NCI-H1436 treated with DMSO at 0.1 percent for 48 hours (cell line): ENCODE data around the gene SLC6A9.

Source experiments
- DNase-seq: peaks from one replicate; lab custom pipeline; 2025; lab: John Stamatoyannopoulos, UW

Gene SLC6A9

DNA sequence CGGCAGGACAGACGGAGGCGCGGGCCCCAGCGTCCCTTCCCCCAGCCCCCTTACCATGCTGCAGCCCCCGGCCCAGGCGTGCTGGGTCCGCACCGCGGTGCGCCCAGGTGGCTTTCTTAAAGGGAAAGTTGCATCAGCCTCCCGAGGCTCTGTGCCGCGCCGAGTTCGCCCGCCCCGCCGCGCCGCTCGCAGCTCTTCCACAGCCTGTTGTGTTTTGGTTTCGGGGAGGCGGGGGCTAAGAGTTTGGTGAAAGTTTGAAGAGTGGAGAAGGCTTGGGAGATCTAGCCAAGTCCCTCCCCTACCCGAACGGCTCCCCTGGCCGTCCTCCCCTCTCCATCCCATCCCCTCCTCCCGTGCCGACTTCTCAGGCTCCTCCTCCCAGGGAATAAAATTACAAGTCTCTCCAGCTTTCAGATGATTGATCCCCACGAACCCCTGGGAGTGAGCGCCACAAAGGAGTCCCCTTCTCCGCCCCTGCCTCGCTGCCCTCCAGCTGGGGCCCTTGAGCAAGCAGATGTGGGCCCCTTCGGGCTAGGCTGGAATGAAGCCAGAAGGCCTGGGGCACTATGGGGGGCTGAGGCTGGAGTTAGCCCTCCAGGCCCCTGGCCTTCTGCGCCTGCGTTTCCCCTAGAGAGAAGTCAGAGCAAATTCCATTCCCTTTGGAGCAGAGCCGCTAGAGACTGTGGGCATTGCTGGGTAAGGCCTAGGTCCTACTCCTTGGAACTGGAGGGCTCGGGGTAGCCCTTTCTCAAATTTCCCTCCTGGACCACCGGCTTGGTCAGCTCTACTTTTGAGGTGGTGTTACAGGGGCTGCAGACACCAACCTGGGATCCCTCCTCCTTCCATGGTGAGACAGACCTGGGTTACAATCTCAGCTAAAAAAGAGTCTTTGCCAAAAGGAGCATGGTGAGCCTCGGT is at the start of gene SLC6A9:
TSS of gene SLC6A9 (minus strand) at position 211 of the 918 bp plus-strand sequence. CDS start 7,185 bp downstream, outside the sequence.
- no peak for DNase-seq

- no peak for DNase-seq
Observed at GRCh38 chr1:44079566-44079965, 48.3 kb upstream of the SLC6A9 start.

- DNase-seq, result no peak
Observed at GRCh38 chr1:44078104-44078503, 46.8 kb upstream of the SLC6A9 start.

GRCh38 chr1:44077421-44077820 is 46.2 kb upstream of the SLC6A9 start:
- DNase-seq, result no peak

GRCh38 chr1:44076066-44076465 is 44.8 kb upstream of the SLC6A9 start:
- no peak for DNase-seq

GRCh38 chr1:44074415-44074814 is 43.2 kb upstream of the SLC6A9 start:
- DNase-seq, result no peak

- DNase-seq, result no peak
Observed at GRCh38 chr1:44073528-44073927, 42.3 kb upstream of the SLC6A9 start.

GRCh38 chr1:44072821-44073220 is 41.6 kb upstream of the SLC6A9 start:
- DNase-seq, result no peak

DNA sequence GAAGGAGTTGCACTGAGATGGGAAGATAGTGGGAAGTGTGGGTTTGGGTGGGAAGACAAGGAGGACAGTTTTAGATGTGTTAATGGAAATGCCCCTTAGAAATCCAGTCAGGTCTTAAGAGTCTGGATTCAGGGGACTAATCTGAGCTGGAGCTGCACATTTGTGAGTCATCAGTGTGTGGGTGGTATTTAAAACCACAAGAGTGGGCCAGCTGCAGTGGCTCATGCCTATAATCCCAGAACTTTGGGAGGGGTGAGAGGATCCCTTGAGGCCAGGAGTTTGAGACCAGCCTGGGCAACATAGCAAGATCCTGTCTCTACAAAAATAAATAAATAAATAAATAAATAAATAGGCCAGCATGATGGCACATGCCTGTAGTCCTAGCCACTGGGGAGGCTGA is 40.9 kb upstream of the SLC6A9 start:
- DNase-seq, result no peak

DNA sequence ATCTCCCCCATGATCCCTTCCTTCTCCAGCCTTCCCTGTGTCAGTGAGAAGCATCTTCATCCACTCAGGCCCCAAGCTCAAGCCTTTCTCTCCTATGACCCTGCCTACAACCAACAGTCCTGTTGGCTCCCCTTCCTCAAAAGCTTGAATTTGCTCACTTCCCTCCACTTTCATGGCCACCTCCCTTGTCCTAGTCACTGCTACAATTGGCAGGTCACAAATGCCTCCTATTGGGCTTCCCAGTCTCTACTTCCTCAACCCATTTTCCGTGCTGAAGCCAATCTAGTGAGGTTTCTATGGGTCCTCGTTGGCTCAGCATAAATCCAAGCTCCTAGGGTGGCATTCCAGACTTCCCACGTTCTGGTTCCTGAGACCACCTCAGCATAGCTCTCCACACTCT is 40.2 kb upstream of the SLC6A9 start:
- DNase-seq, result no peak

DNA sequence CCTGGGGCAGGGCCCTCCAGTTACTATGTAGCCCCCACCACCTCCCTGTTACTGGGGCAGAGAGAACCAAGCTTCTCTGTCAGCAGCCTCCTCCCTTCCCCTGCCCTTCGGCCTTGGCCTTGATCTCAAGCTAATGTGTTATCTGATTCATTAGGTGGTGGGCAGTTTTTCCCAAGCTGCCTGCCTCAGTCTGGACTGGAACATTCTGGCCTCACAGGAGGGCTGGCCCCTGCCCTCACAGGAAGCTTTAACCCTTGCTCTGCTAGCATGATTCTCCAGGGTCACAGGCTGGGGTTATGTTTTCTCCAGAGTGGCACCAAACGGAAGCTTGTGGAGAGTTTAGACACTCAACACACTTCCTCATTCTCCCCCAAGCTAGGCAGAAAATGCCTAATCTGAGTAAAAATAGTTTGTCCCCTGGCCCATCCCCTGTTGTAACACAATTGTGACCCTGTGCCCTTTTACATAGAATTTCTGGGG is 37.2 kb upstream of the SLC6A9 start:
- DNase-seq, result no peak

- DNase-seq, result no peak
Observed at GRCh38 chr1:44067266-44068250, 36.3 kb upstream of the SLC6A9 start.

- no peak for DNase-seq
Observed at GRCh38 chr1:44062656-44063179, 31.5 kb upstream of the SLC6A9 start.

- DNase-seq, result no peak
Observed at GRCh38 chr1:44061857-44062256, 30.6 kb upstream of the SLC6A9 start.

DNA sequence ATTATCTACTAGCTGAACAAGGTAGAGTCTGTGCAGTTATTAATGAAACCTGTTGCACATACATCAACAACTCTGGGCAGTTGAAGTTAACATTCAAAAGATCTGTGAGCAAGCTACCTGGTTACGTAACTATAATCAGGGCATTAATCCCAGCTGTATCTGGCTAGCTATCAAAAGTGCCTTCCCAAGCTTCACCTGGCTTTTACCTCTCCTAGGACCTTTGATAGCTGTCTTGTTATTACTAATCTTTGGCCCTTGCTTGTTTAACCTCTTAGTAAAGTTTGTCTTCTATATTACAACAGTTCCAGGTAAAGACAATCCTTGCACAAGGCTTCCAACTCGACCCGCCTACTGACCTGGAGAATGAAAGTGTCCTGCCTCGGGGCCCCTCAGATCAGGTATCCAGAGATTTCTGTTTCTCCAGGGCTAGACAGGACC is 29.6 kb upstream of the SLC6A9 start:
- no peak for DNase-seq

- DNase-seq, result no peak
Observed at GRCh38 chr1:44059664-44060355, 28.5 kb upstream of the SLC6A9 start.

DNA sequence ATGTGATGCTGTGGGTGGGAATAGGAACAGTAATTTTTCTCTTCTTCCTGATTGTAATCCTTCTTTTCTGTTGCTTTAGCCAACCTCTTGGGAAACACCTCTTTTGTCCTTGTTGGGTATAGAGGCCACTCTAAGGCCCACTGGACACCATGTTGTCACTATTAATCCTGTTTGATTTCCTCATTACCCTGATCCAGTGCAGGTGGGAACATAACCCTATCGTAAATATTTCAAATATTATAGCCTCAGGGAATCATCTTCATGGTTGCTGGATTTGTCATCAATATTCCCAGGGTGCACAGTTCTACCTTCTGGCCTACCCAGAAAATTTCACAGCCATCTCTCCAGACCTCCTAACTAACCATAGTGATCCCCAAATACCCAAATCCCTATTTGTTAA is 27.9 kb upstream of the SLC6A9 start:
- no peak for DNase-seq

DNA sequence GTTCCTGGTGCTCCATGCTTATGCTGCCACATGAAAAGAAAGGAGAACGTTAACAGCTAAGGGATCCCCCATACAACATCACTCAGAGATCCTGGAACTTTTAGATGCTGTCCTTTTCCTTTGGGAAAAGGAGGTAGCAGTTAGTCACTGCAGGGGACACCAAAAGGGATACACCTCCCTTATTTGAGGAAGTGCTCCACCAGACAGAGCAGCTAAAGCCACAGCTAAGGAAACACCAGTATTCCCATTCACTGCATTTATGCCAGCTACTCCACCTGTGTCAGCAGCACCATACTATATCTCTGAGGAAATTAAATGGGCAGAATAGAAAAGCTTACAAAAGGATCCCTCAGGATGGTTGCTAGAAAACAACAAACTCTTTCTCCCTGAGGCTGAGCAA is 26.0 kb upstream of the SLC6A9 start:
- no peak for DNase-seq

DNA sequence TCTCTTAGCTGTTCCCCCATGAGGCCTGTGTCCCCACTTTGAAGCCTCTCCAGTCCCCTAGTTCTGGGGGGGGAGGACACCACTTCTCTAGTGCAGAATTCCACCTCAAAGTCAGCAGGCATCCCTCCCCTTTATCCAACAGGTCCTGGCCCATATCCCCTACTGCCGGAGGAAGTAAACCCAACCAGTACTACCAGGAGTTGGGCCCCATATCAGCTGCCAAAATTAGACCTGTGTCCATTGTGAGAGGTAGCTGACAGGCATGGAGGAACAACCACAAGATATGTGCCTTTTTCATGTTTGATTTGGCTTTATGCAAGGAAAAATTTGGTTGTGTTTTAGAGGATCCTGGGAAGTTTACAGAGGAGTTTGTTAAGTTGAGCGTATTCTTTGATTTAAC is 22.1 kb upstream of the SLC6A9 start:
- no peak for DNase-seq

DNA sequence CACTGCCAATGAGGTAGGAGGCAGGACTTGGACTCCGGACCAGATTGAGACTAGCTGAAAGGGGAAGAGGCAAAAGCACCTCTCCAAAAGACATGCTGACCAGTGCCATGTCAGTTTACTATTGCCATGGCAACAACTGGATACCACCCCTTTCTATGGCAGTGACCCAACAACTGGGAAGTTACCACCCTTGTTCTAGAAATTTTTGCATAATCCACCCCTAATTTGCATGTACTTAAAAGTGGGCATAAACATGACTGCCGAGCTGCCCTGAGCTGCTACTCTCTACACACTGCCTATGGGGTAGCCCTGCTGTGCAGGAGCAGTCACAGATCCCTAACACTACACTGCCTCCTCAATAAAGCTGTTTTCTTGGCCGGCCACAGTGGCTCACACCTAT is 19.0 kb upstream of the SLC6A9 start:
- no peak for DNase-seq

- no peak for DNase-seq
Observed at GRCh38 chr1:44049839-44050238, 18.6 kb upstream of the SLC6A9 start.
